Lung (tissue), 16 donors: ENCODE measurements around the gene HIBCH. TPM values are rescaled to one million over a fixed set of nuclear protein-coding genes. Genes with fewer than 3 reads are reported as not detected.

Experiments
- ATAC-seq: fragments of 200-7000 bp; cut with Tn5 transposase; one replicate; pipeline ENCODE4 v1.9.1; 2020; ENCODE audit warnings: moderate number of reproducible peaks; ENCODE audit not compliant: insufficient read depth, low FRiP score
- DNase-seq, 3 donors: peaks; one replicate each; pipeline ENCODE4 v3.0.0-alpha.2; 2013 to 2017
- H3K27ac ChIP-seq, 2 donors: one replicate each; pipeline ENCODE4 v1.5.1; 2013; ENCODE audit warnings: mild to moderate bottlenecking in 2 of 2, moderate library complexity in 2 of 2, control low read depth in 1 of 2, inconsistent platforms in 1 of 2, low read depth in 1 of 2, low read length in 1 of 2
- H3K27me3 ChIP-seq, 3 donors: one replicate each; pipeline ENCODE4 v1.5.1; 2013; ENCODE audit warnings: low read length in 2 of 3; ENCODE audit not compliant: control insufficient read depth in 3 of 3, insufficient read depth in 3 of 3
- H3K36me3 ChIP-seq, 4 donors: one replicate each; pipeline ENCODE4 v1.5.1; 2013; ENCODE audit warnings: low read length in 4 of 4, mild to moderate bottlenecking in 1 of 4, moderate library complexity in 1 of 4; ENCODE audit not compliant: control insufficient read depth in 4 of 4, insufficient read depth in 4 of 4
- H3K4me1 ChIP-seq, 5 donors: one replicate each; pipeline ENCODE4 v1.5.1; 2013; ENCODE audit warnings: low read length in 5 of 5, mild to moderate bottlenecking in 2 of 5, moderate library complexity in 1 of 5; ENCODE audit not compliant: control insufficient read depth in 5 of 5, insufficient read depth in 5 of 5
- H3K4me3 ChIP-seq: one replicate; pipeline ENCODE4 v1.5.1; 2013; ENCODE audit warnings: mild to moderate bottlenecking, control low read depth, moderate library complexity
- H3K9ac ChIP-seq, 2 donors: one replicate each; pipeline ENCODE4 v1.5.1; 2013; ENCODE audit warnings: low read length in 2 of 2, control low read depth in 1 of 2; ENCODE audit not compliant: insufficient read depth in 1 of 2
- H3K9me3 ChIP-seq, 4 donors: one replicate each; pipeline ENCODE4 v1.5.1; 2013; ENCODE audit warnings: low read length in 3 of 4, mild to moderate bottlenecking in 1 of 4, moderate library complexity in 1 of 4; ENCODE audit not compliant: control insufficient read depth in 4 of 4, insufficient read depth in 3 of 4
- WGBS, 2 donors: extraction: QIAGEN DNeasy Blood & Tissue Kit; methylation state at CpG; one replicate each; pipeline ENCODE4 v1.1.7; 2013; 5-methylcytosine and 5-hydroxymethylcytosine counted together
- long read RNA-seq, 5 donors: transcript quantifications; one replicate each; lab custom pipeline, GENCODE V29; 2026
- polyA plus RNA-seq, 2 donors: library from polyadenylated mRNA; stranded (reverse); fragments of 200-250 nt; gene quantifications; one replicate each; pipeline ENCODE4 v1.2.1, GENCODE V29; 2013
- total RNA-seq, 2 donors: library from RNA; depleted of rRNA in 1 of 2; stranded (reverse); fragments of >200 nt in 1 of 2; gene quantifications; one replicate each; pipeline ENCODE4 v1.2.1, GENCODE V29; 2014 to 2021
- TF ChIP-seq, protein P1 (sequence below): IDR thresholded peaks from 2 replicates; pipeline ENCODE4 v1.5.1; 2012; ENCODE audit warnings: mild to moderate bottlenecking; ENCODE audit errors: control extremely low read depth, extremely low read depth
- donor health status: control.
- donor health status: control.
- donor health status: Bipolar disorder and iron deficiency.
- donor health status: healthy.
- donor health status: DM: yes; HTN: yes; CAD: no.

HIBCH gene, protein sequence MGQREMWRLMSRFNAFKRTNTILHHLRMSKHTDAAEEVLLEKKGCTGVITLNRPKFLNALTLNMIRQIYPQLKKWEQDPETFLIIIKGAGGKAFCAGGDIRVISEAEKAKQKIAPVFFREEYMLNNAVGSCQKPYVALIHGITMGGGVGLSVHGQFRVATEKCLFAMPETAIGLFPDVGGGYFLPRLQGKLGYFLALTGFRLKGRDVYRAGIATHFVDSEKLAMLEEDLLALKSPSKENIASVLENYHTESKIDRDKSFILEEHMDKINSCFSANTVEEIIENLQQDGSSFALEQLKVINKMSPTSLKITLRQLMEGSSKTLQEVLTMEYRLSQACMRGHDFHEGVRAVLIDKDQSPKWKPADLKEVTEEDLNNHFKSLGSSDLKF
- total RNA-seq (10 to 100 TPM; 21.4 to 50.0 TPM), polyA plus RNA-seq (10 to 100 TPM; 14.2 to 14.3 TPM)
- long read RNA-seq, donor 1, transcript HIBCH-201 (14 exons, 1,939 nt) = major isoform, 15 of 23 reads
- long read RNA-seq, donor 1, partial matches to known transcripts = 5 of 23 reads
- long read RNA-seq, donor 1, other reads (novel, unspliced or antisense) = 0 of 23 reads
- long read RNA-seq, donor 2, partial matches to known transcripts = 0 of 5 reads
- long read RNA-seq, donor 2, other reads (novel, unspliced or antisense) = 0 of 5 reads
- long read RNA-seq, donor 3, transcript HIBCH-201 (14 exons, 1,939 nt) = major isoform, 6 of 39 reads
- long read RNA-seq, donor 3, partial matches to known transcripts = 31 of 39 reads
- long read RNA-seq, donor 3, other reads (novel, unspliced or antisense) = 0 of 39 reads
- long read RNA-seq, donor 4, transcript HIBCH-201 (14 exons, 1,939 nt) = major isoform, 5 of 21 reads
- long read RNA-seq, donor 4, partial matches to known transcripts = 15 of 21 reads
- long read RNA-seq, donor 4, other reads (novel, unspliced or antisense) = 0 of 21 reads
- long read RNA-seq, donor 5, transcript HIBCH-201 (14 exons, 1,939 nt) = major isoform, 12 of 13 reads
- long read RNA-seq, donor 5, partial matches to known transcripts = 0 of 13 reads
- long read RNA-seq, donor 5, other reads (novel, unspliced or antisense) = 0 of 13 reads

DNA sequence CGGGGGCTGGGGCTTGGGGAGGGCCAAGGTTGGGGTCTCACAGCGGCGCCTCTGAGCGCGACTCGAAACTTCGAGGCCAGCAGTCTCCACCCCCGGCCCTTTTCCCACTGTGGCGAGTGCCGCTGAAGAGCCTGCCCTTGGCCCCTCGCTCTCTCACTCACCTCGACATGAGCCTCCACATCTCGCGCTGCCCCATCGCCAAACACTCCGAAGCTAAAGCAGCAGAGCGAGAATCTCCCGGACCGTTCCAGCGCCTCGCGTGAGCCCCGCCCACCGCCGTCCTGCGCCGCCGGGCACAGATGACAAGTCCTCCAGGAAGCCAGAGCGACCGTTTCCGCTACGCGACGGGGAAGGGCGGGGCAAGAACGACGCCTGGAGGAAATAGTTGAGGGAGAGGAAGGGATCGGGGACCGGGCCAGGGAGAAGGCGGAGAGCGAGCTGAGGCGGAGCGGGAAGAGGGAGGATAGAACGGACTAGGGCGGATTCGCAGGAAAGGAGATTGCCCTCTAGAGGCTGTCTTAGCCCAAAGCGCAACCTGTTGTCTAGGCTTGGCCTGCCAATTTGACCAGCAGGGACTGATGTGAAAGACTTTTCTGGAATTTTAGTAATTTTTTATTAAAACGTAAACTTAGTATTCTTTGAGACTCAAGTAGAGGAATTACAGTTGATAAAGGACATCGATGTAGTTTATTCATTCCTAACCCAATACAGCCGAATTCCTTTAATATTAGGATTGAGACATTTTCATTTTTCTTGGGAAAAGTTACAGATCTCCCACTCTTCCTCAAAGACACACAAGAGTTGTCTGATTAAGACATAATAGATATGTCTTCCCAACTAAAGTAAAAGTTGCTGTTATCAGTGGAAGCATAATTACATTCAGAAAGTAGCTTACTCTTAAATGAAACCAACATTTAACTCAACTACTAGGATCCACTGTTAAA is at the start of gene HIBCH:
TSS of gene HIBCH (minus strand) at position 272 of the 944 bp plus-strand sequence. CDS start at position 196, 76 bp downstream.
- H3K4me1 ChIP-seq = peaks cover 5 to 20% (median 8%) of the 10 kb centered on the region in 5 donors
- H3K36me3 ChIP-seq = no peaks in the 10 kb centered on the region
- DNase-seq (peak; percentile 99 to 100 (median 99)), ATAC-seq (peak; percentile 98)
- TF ChIP-seq, protein P1, sequence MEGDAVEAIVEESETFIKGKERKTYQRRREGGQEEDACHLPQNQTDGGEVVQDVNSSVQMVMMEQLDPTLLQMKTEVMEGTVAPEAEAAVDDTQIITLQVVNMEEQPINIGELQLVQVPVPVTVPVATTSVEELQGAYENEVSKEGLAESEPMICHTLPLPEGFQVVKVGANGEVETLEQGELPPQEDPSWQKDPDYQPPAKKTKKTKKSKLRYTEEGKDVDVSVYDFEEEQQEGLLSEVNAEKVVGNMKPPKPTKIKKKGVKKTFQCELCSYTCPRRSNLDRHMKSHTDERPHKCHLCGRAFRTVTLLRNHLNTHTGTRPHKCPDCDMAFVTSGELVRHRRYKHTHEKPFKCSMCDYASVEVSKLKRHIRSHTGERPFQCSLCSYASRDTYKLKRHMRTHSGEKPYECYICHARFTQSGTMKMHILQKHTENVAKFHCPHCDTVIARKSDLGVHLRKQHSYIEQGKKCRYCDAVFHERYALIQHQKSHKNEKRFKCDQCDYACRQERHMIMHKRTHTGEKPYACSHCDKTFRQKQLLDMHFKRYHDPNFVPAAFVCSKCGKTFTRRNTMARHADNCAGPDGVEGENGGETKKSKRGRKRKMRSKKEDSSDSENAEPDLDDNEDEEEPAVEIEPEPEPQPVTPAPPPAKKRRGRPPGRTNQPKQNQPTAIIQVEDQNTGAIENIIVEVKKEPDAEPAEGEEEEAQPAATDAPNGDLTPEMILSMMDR = peak; percentile 15
- 1% methylated on average over 48 to 50 of the region's 50 CpGs for WGBS, 2 donors
- peak within 1 kb of the TSS; percentile 85 to 97 for H3K27ac ChIP-seq
- H3K9me3 ChIP-seq = no peaks in the 10 kb centered on the region
- H3K27me3 ChIP-seq = no peaks in the 10 kb centered on the region
- peak within 1 kb of the TSS; percentile 75 to 87 for H3K9ac ChIP-seq
- H3K4me3 ChIP-seq = peak within 1 kb of the TSS; percentile 73

DNA sequence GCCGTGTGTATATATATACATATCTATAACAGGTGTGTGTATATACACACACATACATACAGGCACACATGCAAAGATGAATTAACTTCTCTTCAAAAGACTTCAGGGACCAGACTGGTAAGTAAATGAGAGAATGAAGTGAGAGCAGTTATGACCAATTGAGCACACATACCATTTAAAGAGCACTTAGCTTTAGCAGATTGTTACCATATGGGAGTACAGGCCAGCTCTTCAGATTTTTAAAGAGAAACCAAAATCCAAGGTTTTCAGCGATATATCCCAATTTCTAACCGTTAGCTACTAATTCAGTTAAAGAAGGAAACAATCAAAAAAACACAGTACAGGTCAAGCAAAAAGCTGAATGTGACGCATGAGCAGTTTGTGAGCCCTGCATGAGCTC is 47.5 kb upstream of the HIBCH start:
- Histone ChIP-seq H3K27ac (no peak overlapping the region), H3K4me1 (peaks cover 0 to 3% (median 0%) of the 10 kb centered on the region in 5 donors), H3K36me3 (peaks cover 14 to 23% (median 20%) of the 10 kb centered on the region in 4 donors), H3K9ac (no peak overlapping the region), H3K27me3 (no peaks in the 10 kb centered on the region), H3K4me3 (no peak overlapping the region), H3K9me3 (no peaks in the 10 kb centered on the region)
- WGBS, 2 donors = 86 to 91% methylated on average over 4 of the region's 4 CpGs
- TF ChIP-seq, protein P1 = no peak
- DNase-seq (no peak), ATAC-seq (no peak)

DNA sequence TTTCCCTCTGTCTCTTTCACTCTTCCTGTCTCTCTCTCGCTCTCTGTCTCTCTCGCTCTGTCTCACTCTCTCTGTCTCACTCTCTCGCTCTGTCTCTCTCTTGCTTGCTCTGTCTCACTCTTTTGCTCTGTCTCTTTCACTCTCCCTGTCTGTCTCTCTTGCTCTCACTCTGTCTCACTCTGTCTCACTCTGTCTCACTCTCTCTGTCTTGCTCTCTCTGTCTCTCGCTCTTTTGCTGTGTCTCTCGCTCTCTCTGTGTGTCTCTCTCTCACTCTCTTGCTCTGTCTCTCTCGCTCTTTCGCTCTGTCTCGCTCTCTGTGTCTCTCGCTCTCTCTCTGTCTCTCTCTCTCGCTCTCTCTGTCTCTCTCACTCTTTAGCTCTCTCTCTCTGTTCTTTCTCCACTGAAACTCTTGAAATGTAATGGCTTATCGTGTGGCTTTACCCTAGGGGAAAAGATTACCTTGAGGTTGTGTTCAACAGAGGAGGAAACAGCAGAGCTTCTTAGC is 46.7 kb upstream of the HIBCH start:
- Histone ChIP-seq H3K36me3 (peaks cover 14 to 23% (median 20%) of the 10 kb centered on the region in 4 donors), H3K4me1 (no peaks in the 10 kb centered on the region), H3K27ac (no peak overlapping the region), H3K27me3 (no peaks in the 10 kb centered on the region), H3K9me3 (no peaks in the 10 kb centered on the region), H3K9ac (no peak overlapping the region), H3K4me3 (no peak overlapping the region)
- DNase-seq (no peak), ATAC-seq (no peak)
- TF ChIP-seq, protein P1 = no peak
- 92 to 96% methylated on average over 11 of the region's 11 CpGs for WGBS, 2 donors
